ENCODE measurements around the gene TAS2R60.

DNA sequence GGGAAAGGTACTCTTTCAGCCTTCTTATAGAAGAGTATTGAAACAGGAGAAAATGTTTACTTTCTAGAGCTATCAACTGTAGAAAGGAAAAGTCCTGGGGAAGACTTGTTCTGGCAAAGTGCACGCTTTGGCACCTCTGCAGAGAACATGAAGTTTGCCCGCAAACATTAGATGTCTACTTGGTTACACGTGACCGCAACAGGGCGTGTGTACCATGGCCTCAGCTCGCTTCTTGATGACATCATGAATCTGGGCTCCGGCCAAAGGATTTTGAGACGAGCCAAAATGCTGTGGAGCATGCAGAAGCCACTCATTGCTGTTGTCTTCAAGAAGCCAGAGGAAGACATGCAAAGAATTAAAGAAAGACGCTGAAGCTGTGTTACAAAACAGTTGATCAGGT is 8.6 kb upstream of the TAS2R60 start:
- TF ChIP-seq, protein P1, sequence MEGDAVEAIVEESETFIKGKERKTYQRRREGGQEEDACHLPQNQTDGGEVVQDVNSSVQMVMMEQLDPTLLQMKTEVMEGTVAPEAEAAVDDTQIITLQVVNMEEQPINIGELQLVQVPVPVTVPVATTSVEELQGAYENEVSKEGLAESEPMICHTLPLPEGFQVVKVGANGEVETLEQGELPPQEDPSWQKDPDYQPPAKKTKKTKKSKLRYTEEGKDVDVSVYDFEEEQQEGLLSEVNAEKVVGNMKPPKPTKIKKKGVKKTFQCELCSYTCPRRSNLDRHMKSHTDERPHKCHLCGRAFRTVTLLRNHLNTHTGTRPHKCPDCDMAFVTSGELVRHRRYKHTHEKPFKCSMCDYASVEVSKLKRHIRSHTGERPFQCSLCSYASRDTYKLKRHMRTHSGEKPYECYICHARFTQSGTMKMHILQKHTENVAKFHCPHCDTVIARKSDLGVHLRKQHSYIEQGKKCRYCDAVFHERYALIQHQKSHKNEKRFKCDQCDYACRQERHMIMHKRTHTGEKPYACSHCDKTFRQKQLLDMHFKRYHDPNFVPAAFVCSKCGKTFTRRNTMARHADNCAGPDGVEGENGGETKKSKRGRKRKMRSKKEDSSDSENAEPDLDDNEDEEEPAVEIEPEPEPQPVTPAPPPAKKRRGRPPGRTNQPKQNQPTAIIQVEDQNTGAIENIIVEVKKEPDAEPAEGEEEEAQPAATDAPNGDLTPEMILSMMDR (conservative IDR thresholded peaks at IDR 0.05; ENCODE audit: low read length) = no peak
- TF ChIP-seq EZH2phosphoT487 (IDR thresholded peaks at IDR 0.05; ENCODE audit: borderline replicate concordance, low read depth, low read length) = no peak

All from OCI-LY7 (cell line).